MV-4-11 (cell line): Measurements from ENCODE around the gene RPP14.
"Not testable (repeated sequence)": the region's sequence is repeated elsewhere in the genome, so short reads cannot be mapped to it uniquely, and the experiment has no call there.

Experiments
- DNase-seq: peaks from one replicate; lab custom pipeline; 2025; lab: John Stamatoyannopoulos, UW

RPP14 gene

DNA sequence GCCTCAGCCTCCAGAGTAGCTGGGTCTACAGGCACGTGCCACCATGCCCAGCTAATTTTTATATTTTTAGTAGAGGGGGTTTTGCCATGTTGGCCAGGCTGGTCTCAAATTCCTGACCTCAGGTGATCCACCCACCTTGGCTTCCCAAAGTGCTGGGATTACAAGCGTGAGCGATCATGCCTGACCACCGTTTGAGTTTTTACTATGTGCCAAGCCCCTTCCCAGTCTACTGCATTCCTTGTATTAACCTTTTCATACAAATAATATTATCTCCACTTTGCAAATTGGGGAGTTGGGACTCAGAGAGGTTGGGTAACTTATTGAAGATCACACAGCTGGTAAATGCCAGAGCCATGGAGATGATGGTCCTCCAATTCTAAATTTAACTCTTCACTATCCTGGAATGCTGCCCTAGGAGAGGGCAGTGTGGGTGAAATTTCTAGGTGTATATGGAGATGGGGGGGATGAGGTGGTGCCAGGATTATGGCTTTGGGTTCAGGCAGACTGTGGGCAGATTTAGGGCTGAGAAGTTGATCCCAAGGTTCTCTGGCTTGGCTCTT is 25.6 kb downstream of the RPP14 start:
- no peak for DNase-seq

DNA sequence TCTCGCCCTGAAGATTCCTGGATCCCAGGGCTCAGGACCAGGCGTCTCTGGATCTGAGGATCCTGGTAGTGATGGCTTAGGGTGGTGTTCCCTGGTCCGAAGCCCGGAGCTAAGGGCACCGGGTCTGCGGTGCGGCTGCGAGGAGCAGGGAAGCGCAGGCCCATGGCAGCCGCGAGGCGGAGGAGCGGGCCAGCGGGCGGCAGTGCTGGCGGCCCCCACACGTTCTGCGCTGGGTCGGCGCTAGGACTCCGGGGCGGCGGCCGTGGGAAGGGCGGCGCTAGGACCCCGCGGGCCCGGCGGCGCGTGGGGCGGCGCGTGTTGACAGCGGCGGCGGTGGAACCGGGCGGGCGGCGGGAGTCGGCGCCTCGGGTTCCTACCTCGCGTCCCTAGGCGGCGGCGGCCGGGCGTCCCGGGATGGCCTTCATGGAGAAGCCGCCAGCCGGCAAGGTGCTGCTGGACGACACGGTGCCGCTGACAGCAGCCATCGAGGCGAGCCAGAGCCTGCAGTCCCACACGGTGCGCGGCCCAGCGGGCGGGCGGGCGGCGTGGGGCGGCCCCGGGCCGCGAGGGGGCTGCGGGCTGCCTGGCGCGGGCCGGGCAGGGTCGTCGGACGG is 26.6 kb downstream of the RPP14 start, which contains the start of gene PXK:
Gene PXK, plus strand, starts transcription at position 318 of the 614 bp plus-strand sequence. Its CDS starts 97 bp downstream, at position 415.
- DNase-seq, result peak; percentile 67

DNA sequence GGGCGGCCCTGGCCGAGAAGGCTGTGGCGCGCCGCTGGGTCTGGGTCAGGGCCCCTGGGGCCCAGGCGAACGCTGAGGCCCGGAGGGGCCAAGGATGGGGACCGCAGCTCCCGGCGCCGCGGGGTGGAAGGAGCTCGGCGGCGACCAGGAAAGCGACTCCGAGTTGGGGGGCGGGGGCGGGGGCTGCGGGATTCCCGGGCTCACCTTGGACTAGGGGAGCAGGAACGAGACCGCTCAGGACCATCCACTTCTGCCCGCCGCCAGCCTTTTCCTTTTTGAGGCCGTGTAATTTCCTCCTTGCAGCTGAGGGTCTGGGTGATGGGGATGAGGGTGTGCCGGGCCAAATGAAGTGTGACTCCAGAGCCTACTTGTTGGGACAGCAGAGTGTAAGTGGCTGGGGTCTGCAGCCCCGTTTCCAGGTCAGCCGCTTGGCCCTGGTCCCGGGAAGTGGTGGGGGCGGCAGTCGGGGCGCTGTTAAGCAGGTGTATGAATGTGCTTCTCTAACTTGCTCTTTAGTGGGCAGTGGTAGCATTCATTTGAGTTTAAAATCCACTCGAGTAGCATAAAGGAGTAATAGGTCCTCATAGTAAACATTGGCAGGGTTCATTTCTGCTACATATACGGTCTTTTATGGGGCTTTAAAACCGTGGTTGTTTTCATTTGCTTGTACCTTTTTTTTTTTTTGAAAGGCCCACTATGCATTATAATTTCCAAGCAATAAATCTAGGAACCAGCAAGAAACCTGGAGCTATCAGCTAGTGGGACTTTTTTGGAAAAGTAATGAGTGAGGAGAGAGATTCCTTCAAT is 27.4 kb downstream of the RPP14 start:
- DNase-seq, result peak; percentile 10

DNA sequence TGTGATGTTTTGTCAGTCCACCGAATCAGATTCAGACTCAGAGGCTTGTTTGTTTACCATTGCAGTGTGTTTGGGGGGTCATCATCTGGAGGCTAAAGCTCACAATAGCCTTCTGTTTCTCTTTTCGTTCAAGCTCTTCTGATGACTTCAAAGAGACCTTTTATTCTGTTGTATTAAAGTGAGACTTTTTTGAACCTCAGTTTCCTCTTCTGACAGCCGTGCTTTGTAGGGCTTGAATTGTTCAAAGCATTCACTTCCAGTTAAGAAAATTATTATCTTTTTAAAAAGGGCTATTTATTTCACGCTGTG is 27.9 kb downstream of the RPP14 start:
- peak; percentile 8 for DNase-seq

DNA sequence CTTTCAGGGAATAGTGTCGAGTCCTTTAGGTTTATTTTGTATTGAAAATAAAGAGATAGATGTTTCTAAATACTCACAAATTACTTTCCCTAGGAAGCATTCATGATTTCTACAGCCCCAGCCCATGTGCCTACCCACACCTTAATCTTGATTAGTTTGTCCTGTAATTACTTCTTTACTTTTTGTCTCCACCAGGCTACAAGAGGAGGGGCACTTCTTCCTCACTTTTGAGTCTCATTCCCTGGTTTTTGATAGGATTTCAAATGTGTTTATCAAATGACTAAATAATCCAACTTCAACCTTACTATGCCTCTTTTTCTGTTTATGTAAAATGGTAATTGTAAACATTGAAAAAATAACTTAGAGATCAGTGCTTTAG is 28.4 kb downstream of the RPP14 start:
- no peak for DNase-seq

- DNase-seq, result no peak
These were observed 29.6 kb downstream of the RPP14 start for GRCh38 chr3:58335652-58335947.

GRCh38 chr3:58336135-58336882 is 30.3 kb downstream of the RPP14 start:
- DNase-seq, result no peak

DNA sequence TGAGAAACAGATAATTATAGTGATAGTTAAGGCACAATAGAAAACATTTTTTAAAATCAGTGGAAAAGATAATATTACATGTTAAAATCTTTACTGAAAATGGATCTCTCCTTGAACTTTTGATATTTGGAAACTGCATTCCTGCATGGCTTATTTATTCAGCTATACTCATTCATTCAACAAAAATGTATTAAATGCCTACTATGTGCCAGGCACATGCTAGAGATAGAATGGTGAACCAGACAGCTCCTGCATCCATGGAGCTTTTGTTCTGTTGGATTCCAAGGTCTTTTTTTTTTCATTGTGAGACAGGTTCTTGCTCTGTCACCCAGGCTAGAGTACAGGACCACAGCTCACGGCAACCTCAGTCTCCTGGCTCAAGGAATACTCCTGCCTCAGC is 31.1 kb downstream of the RPP14 start:
- DNase-seq, result no peak

GRCh38 chr3:58339146-58339545 is 33.1 kb downstream of the RPP14 start:
- not testable (repeated sequence) for DNase-seq

GRCh38 chr3:58340594-58341244 is 34.7 kb downstream of the RPP14 start:
- DNase-seq, result no peak

DNA sequence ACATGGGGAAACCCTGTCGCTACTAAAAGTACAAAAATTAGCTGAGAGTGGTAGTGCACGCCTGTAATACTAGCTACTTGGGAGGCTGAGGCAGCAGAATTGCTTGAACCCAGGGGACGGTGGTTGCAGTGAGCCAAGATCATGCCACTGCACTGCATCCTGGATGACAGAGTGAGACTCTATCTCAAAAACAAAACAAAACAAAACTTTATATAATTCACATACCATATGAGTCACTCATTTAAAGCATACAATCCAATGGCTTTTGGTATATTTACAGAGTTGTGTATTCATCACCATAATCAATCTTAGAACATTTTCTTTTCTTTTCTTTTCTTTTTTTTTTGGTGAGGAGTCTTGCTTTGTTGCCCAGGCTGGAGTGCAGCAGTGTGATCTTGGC is 35.3 kb downstream of the RPP14 start:
- no peak for DNase-seq

DNA sequence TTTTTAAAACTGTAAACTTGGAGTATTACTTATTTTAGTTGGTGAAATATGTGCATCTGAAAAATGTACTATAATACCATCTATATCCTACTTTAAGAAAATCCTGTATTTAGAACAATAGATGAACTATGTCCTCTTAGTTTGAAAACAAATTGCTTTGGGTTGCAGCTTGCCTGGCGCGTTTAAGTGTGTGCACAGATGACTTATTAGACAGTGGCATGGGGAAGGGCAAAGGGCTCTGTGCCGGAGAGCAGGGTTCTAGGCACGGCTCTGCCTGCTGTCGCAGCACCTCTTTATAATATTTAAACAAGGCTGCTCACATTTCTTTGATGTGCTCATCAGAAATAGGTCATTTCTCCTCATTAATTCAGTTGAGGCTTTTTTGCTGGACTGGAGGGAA is 36.6 kb downstream of the RPP14 start:
- no peak for DNase-seq

DNA sequence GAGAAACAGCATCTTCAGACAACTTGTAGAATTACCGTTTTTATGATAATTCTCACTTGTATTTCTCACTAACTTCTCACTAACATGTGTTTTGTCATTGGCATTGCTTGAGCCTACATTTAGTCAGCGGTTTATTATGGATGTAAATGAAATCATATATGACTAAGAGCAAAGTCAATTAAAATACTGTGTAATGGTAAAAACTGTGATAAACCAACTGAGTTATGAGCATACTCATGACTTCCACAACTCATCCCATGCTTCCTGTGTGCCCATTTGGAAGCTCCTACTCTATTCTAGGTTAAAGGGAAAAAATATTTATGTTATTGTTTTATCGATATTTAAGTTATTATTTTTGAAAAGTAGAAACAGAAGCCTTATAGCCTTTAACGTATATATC is 39.4 kb downstream of the RPP14 start:
- no peak for DNase-seq

DNA sequence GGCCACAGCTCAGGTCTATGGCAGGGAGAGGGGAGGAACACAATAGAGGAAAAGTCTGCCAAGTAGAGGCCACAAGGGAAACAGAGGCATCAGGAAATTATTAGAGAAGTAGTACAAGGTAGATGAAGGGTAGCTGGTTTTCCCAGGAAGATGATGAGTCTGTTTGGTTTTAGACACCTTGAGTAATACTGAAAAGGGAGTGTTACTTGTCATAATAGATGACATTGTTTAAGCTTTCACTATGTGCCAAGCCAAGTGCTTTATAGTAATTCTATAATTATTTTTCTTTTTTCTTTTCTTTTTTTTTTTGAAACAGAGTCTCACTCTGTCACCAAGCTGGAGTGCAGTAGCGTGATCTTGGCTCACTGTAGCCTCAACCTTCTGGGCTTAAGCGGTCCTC is 40.3 kb downstream of the RPP14 start:
- no peak for DNase-seq

- DNase-seq, result no peak
These were observed 41.9 kb downstream of the RPP14 start for GRCh38 chr3:58347984-58348383.

DNA sequence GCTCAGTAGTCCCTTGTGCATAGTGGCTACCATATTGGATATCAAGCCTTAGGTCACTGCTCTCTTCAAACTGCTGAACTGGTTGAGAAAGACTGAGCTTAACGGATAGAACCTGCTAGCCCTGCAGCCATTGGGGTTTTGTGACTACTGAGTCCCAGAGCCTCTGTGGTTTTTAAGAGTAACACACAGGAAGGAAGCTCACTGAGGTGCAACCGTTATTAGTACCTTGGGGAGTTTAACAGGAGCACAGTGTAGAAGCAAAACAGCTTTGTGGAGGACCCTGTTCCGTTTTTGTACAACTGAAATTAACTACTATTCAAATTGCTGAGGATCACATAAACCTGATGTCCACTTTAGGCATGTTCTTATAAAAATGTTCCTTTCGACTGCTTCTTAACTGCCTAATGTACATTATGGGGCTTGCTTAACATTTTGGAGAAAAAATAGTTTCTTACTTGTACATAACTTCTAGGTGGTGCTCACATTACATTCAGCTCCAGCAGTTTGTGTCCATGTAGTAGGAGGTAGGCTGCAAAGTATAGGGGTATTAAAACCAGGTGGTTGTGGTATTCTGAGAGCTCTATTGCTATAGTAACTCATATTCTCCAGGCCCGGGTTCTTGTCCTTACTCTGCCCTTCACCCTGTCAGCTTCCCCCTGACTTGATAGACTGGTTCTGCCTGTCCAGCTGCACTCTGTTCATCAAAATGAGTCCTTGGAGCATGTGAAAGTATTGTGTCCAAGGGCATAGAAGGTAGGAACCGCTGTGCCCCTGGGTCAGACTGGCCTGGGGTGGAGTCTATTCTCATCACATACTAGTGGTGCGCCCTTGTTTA is 44.0 kb downstream of the RPP14 start:
- DNase-seq, result peak; percentile 80

DNA sequence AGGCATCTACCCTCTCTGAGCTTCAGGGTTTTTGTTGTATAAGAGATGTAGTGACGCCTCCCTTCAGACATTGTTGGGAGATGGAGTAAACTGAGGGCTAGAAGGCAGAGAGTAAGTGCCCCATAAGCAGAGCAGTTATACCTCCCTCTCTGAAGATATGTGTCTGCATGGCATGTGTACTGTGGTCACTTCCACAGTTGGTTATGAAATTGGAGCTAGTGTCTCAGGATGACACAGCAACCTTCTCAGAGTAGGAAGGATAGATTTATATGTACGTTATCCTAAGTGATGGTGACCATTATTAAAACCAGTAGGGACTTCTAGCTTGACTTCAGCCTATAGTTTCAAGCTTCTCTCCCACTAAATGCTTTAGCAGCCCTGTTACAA is 44.6 kb downstream of the RPP14 start:
- peak; percentile 76 for DNase-seq

GRCh38 chr3:58351920-58352319 is 45.9 kb downstream of the RPP14 start:
- peak; percentile 32 for DNase-seq

DNA sequence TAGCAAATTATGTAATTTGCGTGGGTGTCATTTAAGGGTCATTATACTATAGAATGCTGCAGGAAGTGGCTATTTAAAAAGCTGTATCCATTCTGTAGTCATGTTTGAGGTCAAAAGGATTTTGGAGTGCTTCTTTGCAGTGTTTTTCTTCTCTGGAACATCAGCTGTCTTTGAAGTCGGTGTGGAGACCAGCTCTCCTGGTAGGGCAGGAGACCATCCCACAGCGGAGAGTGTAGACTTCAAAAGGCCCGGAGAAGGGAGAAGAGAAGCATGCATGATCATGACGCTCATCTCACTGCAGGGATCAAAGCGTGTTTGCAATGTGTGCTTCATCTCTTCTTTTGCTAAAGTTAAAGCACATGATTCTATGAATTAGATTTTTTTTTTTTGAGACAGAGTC is 46.6 kb downstream of the RPP14 start:
- DNase-seq, result peak; percentile 53

GRCh38 chr3:58353722-58354553 is 47.9 kb downstream of the RPP14 start:
- peak; percentile 94 for DNase-seq

DNA sequence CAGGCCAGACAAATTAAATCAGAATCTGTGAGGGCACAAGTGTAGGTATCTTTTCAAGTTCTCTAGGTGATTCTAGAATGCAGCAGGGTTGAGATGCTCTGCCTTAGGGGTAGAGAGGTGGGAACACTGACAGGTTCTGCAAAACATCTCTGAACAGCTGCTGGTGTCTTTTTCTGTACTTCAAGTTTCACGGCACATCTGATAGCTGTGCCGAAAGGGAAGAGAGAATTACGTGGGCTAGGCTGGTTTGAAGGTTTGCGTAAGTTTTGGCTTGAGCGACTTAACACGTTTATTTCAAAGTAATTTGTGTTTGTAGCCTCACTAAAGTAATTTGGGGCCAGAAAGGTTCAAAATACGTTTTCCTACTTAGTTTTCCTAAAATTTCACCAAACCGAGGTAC is 49.1 kb downstream of the RPP14 start:
- peak; percentile 88 for DNase-seq
